BLaER1 (cell line): ENCODE data around the gene MMP12.

Experiments used
- H3K27ac ChIP-seq: shearing (Covaris generic); formaldehyde crosslinking; 2 replicates; pipeline ENCODE4 v1.8.1; 2022
- H3K27me3 ChIP-seq: shearing (Covaris generic); formaldehyde crosslinking; 2 replicates; pipeline ENCODE4 v1.8.1; 2022
- H3K36me3 ChIP-seq: shearing (Covaris generic); formaldehyde crosslinking; 2 replicates; pipeline ENCODE4 v1.8.1; 2022
- H3K4me1 ChIP-seq: shearing (Covaris generic); formaldehyde crosslinking; 2 replicates; pipeline ENCODE4 v1.8.1; 2022
- H3K4me2 ChIP-seq: shearing (Covaris generic); formaldehyde crosslinking; 2 replicates; pipeline ENCODE4 v1.8.1; 2022
- H3K4me3 ChIP-seq: shearing (Covaris generic); formaldehyde crosslinking; 2 replicates; pipeline ENCODE4 v1.8.1; 2022
- H3K9ac ChIP-seq: shearing (Covaris generic); formaldehyde crosslinking; 2 replicates; pipeline ENCODE4 v1.8.1; 2022
- H3K9me3 ChIP-seq: shearing (Covaris generic); formaldehyde crosslinking; 2 replicates; pipeline ENCODE4 v1.8.1; 2022
- H4K20me1 ChIP-seq: shearing (Covaris generic); formaldehyde crosslinking; 2 replicates; pipeline ENCODE4 v1.8.1; 2022
- Cebpa-rat ChIP-seq: shearing (Covaris generic); IDR thresholded peaks from 2 replicates; pipeline ENCODE4 v1.8.1; 2022

Gene MMP12

DNA sequence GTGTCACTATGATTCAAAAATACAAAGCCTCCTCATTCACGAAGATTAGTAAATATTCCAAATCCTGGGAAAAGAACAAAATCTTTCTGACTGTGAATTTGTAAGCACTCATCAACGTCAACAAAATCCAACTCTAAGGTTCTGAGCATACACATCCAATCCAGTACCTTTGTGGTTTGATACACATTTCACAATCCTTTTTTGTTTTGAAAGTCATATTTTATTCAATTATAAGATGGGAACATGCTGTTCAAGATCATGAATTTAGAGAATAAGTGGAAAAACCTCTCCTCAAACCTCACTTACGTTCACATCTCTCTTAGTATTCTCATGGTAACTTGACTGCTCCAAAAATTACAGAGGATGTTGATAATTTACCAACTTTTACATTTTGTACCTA is 21.7 kb downstream of the MMP12 start:
- Histone ChIP-seq H3K4me1 (no peaks in the 10 kb centered on the region), H4K20me1 (no peaks in the 10 kb centered on the region), H3K36me3 (no peaks in the 10 kb centered on the region), H3K9me3 (no peaks in the 10 kb centered on the region), H3K4me3 (no peak overlapping the region), H3K27me3 (no peaks in the 10 kb centered on the region), H3K4me2 (no peak overlapping the region), H3K9ac (no peak overlapping the region), H3K27ac (no peak overlapping the region)
- no peak for TF ChIP-seq Cebpa-rat

DNA sequence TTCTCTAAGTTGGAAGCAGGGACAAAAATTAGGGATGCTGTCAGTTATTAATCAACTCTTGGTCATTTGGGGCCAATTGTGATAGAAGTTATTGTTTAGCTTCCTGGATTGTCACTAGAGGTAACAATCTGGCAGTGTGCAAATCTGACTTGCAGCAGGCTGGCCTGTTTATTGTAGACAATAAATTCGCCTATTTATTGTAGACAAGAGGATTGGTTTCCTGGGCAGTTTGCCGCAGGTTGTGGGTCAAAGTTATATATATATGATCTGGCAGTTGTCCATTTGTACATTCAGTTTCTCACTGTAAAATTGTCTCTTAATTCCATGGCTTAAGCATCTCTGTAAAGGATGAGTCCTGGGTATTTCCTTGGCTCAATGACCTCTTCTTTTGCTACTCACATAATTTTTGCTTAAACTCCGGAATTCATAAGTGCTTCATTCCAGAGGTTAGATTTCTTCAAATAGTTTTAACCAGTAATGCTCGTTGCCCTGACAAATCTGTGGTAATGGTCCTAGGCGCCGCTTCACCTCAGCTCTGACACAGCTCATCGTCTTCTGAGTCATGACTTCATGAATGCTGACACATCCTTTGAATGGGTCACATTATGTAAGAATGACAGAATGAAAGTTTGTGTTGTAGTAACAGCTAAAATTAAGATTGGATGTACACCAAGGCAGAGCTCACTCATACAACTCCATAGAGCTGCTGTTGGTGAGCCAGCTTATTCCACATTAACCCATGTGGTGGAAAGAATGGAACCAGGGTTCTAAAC is 23.6 kb downstream of the MMP12 start:
- Histone ChIP-seq H3K9ac (no peak overlapping the region), H3K36me3 (no peaks in the 10 kb centered on the region), H3K4me3 (no peak overlapping the region), H3K27me3 (no peaks in the 10 kb centered on the region), H3K4me1 (no peaks in the 10 kb centered on the region), H3K27ac (no peak overlapping the region), H3K9me3 (no peaks in the 10 kb centered on the region), H4K20me1 (no peaks in the 10 kb centered on the region), H3K4me2 (no peak overlapping the region)
- TF ChIP-seq Cebpa-rat: no peak

DNA sequence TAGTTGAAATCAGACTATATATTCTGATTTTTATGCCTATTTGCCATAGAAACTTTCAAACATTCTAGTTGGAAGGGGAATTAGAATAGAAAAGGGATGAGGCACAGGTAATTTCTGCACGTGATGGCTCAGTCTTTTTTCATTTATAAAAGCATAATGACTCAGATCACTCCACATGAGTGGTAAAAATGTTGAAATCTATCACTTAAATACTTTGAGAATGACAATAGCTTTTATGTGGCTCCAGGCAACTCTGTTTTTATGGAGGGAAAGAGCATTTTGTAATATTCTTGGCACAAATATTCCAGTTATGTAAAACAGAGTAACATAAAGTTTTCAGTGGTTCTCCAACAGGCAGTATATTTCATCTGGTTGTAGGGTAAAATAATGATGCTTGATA is 25.5 kb downstream of the MMP12 start:
- Histone ChIP-seq H3K4me1 (no peaks in the 10 kb centered on the region), H3K9me3 (no peaks in the 10 kb centered on the region), H3K9ac (no peak overlapping the region), H3K36me3 (no peaks in the 10 kb centered on the region), H3K4me2 (no peak overlapping the region), H3K27me3 (no peaks in the 10 kb centered on the region), H4K20me1 (no peaks in the 10 kb centered on the region), H3K27ac (no peak overlapping the region), H3K4me3 (no peak overlapping the region)
- TF ChIP-seq Cebpa-rat: no peak

DNA sequence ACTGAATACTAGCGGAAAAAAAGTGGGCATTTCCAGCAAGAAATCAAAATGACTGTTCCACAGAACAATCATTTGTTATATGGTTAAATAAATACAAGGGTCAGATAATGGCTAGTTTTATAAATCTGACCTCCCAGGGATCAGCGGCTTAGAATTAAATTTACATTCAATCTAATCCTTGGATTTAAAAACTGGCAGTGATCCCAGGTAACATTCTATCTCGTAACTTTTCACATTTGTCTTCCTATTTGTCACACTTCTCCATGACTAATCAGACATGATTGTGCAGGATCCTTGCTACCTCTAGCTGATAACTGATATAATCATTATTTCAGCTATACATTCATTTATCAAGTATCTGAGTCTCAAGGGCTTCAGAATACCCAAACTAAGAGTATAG is 28.5 kb downstream of the MMP12 start:
- no peaks in the 10 kb centered on the region for H3K9me3 ChIP-seq
- H3K4me3 ChIP-seq: no peak overlapping the region
- H3K4me1 ChIP-seq: no peaks in the 10 kb centered on the region
- no peaks in the 10 kb centered on the region for H3K27me3 ChIP-seq
- H4K20me1 ChIP-seq: no peaks in the 10 kb centered on the region
- no peak overlapping the region for H3K4me2 ChIP-seq
- no peak for TF ChIP-seq Cebpa-rat
- H3K36me3 ChIP-seq: no peaks in the 10 kb centered on the region
- H3K27ac ChIP-seq: no peak overlapping the region
- no peak overlapping the region for H3K9ac ChIP-seq

DNA sequence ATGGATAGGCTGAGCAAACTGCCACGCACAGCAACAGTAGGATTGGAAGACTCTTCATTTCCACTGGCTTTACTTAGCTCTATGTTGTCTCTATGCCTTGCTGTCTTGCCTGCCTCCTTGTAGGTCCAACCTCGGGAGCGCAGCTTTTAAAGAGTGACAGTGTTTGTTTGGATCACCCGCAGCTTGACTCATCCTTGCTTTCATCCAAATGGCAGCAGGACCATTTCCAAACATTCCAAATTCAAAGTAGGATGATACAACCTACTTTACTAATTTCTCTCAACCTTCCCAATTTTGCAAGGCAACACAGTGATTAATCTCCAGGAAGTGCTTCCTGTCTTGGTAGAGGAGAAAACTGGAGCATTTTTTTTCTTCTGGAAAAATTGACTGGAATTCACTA is 31.3 kb downstream of the MMP12 start, which contains the start of gene MMP3:
Gene MMP3, minus strand, starts transcription at position 121 of the 400 bp plus-strand sequence. Its CDS starts 63 bp downstream, at position 58.
- no peak for TF ChIP-seq Cebpa-rat
- Histone ChIP-seq H3K27me3 (no peaks in the 10 kb centered on the region), H3K4me3 (no peak within 1 kb of the TSS)

DNA sequence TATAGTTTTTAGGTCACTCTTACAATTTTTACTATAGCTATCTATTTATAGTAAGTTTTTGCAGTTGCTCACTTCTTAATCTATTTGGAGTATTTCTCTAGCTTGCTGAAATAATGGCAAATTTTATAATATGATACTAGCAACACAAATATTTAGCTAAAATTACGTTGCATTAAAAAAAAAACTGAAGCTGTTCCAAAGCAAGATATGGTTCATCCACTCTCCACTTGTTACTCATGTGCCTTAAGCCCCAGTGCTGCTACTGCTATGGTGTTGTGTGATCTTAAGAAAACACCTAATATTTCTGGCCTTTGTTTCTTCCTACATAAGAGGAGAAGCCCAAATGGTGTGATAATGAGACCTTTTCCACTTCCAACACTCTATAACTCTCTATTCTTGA is 31.9 kb downstream of the MMP12 start:
- no peaks in the 10 kb centered on the region for H3K9me3 ChIP-seq
- H3K4me1 ChIP-seq: no peaks in the 10 kb centered on the region
- H3K27ac ChIP-seq: no peak overlapping the region
- TF ChIP-seq Cebpa-rat: no peak
- H3K36me3 ChIP-seq: no peaks in the 10 kb centered on the region
- no peak overlapping the region for H3K4me2 ChIP-seq
- no peak overlapping the region for H3K9ac ChIP-seq
- H4K20me1 ChIP-seq: no peaks in the 10 kb centered on the region
- no peak overlapping the region for H3K4me3 ChIP-seq
- no peaks in the 10 kb centered on the region for H3K27me3 ChIP-seq

More for the DNA sequence above, 31.3 kb downstream of the MMP12 start, which contains the start of gene MMP3:
- Histone ChIP-seq H3K4me2 (no peak within 1 kb of the TSS), H3K4me1 (no peaks in the 10 kb centered on the region), H3K9me3 (no peaks in the 10 kb centered on the region), H3K36me3 (no peaks in the 10 kb centered on the region), H3K9ac (no peak within 1 kb of the TSS), H4K20me1 (no peaks in the 10 kb centered on the region), H3K27ac (no peak within 1 kb of the TSS)

DNA sequence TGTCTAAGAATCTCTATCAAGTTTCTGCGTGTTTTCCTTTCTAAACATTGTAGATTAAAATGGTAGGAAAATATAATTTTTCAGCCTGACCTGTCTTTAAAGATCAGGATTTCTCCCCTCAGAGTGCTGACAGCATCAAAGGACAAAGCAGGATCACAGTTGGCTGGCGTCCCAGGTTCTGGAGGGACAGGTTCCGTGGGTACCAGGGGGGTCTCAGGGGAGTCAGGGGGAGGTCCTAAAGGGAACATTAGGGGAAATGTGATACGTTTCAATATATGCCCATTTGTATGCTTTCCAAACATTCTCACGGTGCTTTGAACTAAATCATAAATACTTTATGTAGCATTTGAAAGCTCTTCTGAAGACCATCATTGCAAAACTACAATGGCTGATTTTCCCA is 34.8 kb downstream of the MMP12 start:
- Histone ChIP-seq H3K4me3 (no peak overlapping the region), H3K4me1 (no peaks in the 10 kb centered on the region), H4K20me1 (no peaks in the 10 kb centered on the region), H3K9me3 (no peaks in the 10 kb centered on the region), H3K9ac (no peak overlapping the region), H3K36me3 (no peaks in the 10 kb centered on the region), H3K27ac (no peak overlapping the region), H3K4me2 (no peak overlapping the region), H3K27me3 (no peaks in the 10 kb centered on the region)
- TF ChIP-seq Cebpa-rat: no peak

DNA sequence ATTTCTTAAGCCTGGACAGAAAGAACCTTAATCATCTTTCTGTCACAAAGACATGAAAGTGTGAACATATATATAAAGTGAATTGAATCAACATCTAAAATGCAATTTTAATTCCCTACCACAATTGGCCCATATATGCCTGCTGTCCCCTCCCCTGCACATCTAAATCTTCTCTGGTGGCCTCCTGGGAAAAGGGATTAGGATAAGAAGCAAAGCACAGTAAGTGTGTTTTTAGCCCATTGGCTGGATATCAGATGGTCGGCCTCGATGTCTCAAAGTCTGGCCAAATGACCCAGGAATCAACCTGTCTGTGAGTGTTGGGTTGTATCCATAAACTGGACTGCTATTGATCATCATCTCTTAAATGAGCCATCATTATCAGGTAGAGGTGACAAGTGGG is 37.1 kb downstream of the MMP12 start:
- Histone ChIP-seq H3K27me3 (no peaks in the 10 kb centered on the region), H3K36me3 (no peaks in the 10 kb centered on the region), H3K4me1 (no peaks in the 10 kb centered on the region), H3K9me3 (no peaks in the 10 kb centered on the region), H4K20me1 (no peaks in the 10 kb centered on the region), H3K27ac (no peak overlapping the region), H3K9ac (no peak overlapping the region), H3K4me3 (no peak overlapping the region), H3K4me2 (no peak overlapping the region)
- TF ChIP-seq Cebpa-rat: no peak

DNA sequence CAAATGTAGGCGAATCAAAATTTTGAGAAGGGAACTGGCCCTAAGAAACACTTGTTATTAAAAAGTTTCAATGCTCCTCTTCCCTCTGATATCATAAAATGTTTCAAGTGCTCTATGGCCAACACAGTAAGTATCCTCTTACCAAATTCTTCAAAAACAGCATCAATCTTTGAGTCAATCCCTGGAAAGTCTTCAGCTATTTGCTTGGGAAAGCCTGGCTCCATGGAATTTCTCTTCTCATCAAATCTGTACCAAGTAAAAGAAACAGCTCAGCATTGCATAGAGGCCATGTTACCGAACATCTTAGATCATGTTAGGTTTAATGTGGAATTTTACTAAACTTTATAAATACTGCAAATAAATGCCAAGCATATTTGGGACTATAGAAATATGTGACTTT is 37.6 kb downstream of the MMP12 start:
- H3K9ac ChIP-seq: no peak overlapping the region
- no peak for TF ChIP-seq Cebpa-rat
- no peaks in the 10 kb centered on the region for H3K9me3 ChIP-seq
- no peaks in the 10 kb centered on the region for H4K20me1 ChIP-seq
- H3K4me1 ChIP-seq: no peaks in the 10 kb centered on the region
- H3K4me2 ChIP-seq: no peak overlapping the region
- no peak overlapping the region for H3K4me3 ChIP-seq
- no peaks in the 10 kb centered on the region for H3K36me3 ChIP-seq
- no peak overlapping the region for H3K27ac ChIP-seq
- no peaks in the 10 kb centered on the region for H3K27me3 ChIP-seq

DNA sequence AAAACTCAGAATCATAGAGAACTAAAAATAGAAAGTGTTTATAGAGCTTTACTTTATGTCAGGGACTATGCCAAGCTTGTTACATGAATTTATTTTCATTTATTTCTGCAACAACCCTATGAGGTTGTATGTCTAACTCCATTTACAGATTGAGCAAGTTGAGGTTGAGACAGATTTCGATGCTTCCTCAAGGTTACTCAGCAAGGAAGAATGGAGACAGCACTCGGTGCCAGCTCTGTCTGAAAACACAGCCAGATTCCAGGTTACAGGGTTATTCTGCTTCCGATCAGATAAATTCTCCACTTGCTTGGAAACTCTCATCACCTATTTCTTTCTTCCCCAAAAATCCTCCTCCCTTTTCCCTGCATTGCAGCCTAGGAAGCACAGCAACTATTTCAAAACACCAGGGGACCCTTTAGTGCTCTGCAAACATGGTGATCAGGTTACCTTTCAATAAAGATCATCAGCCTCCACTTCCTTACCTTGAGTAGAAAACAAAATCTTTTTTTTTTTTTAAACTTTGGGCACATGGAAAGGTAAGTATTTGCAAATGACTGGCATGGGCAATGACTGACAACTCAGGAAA is 38.4 kb downstream of the MMP12 start:
- H3K4me3 ChIP-seq: no peak overlapping the region
- H4K20me1 ChIP-seq: no peaks in the 10 kb centered on the region
- H3K4me2 ChIP-seq: no peak overlapping the region
- H3K9ac ChIP-seq: no peak overlapping the region
- no peaks in the 10 kb centered on the region for H3K36me3 ChIP-seq
- no peak overlapping the region for H3K27ac ChIP-seq
- no peaks in the 10 kb centered on the region for H3K4me1 ChIP-seq
- no peaks in the 10 kb centered on the region for H3K27me3 ChIP-seq
- TF ChIP-seq Cebpa-rat: no peak
- H3K9me3 ChIP-seq: peaks cover 2% of the 10 kb centered on the region; the same call in 1 of the 2 replicates
